AG04449 (cell line): ENCODE data around the gene EPAS1.

ENCODE experiments used
- CTCF ChIA-PET: fragments of 350-600 bp; formaldehyde crosslinking; extraction: SDS; loops from one replicate; lab custom pipeline; 2021; ENCODE audit warnings: antibody characterized with exemption; lab: Yijun Ruan, JAX
- POLR2A ChIA-PET: fragments of 400-600, 350-600 bp; formaldehyde crosslinking; extraction: SDS; loops from one replicate; lab custom pipeline; 2020; ENCODE audit warnings: antibody characterized with exemption, inconsistent platforms; lab: Yijun Ruan, JAX
- DNase-seq: peaks from one replicate; pipeline ENCODE4 v3.0.0-alpha.2; 2010; ENCODE audit warnings: low read depth, low spot score
- H3K4me3 ChIP-seq: 2 replicates; pipeline ENCODE4 v1.5.1; 2011; ENCODE audit warnings: low read depth, mild to moderate bottlenecking, control low read depth, low read length
- CTCF ChIP-seq: IDR thresholded peaks from one replicate; pipeline ENCODE4 v1.5.1; 2011; ENCODE audit warnings: mild to moderate bottlenecking, moderate library complexity, low read length, control low read depth, inconsistent platforms; ENCODE audit not compliant: insufficient read depth; ENCODE audit errors: missing control alignments

The EPAS1 gene

GRCh38 chr2:46328829-46329228 is 31.6 kb downstream of the EPAS1 start:
- CTCF ChIA-PET: interaction anchor here (1.8 to 2.5 kb wide), 2 partner anchors 11 to 266 kb away, joined by 8 to 14 read pairs; no protein-coding TSS in a partner anchor
- no peak for DNase-seq
- TF ChIP-seq CTCF: no peak
- H3K4me3 ChIP-seq: no peak overlapping the region
- POLR2A ChIA-PET: no interaction called here

GRCh38 chr2:46329340-46329739 is 32.1 kb downstream of the EPAS1 start:
- no peak overlapping the region for H3K4me3 ChIP-seq
- ChIA-PET CTCF (interaction anchor here (1.0 to 1.8 kb wide), 2 partner anchors 35 to 267 kb away, joined by 3 to 8 read pairs; no protein-coding TSS in a partner anchor), POLR2A (interaction anchor here (0.6 to 1.6 kb wide), 3 partner anchors 19 to 32 kb away, joined by 3 to 8 read pairs (median 4); partner anchors contain the start of gene EPAS1)
- TF ChIP-seq CTCF: no peak
- DNase-seq: no peak

- peak overlapping the region; percentile 12 for H3K4me3 ChIP-seq
- CTCF ChIA-PET: interaction anchor here (0.9 to 1.8 kb wide), 3 partner anchors 36 to 562 kb away, joined by 3 to 8 read pairs (median 3); no protein-coding TSS in a partner anchor
- DNase-seq: peak; percentile 93
- TF ChIP-seq CTCF: no peak
- POLR2A ChIA-PET: interaction anchor here (0.6 to 1.6 kb wide), 3 partner anchors 20 to 33 kb away, joined by 3 to 8 read pairs (median 4); partner anchors contain the start of gene EPAS1
These were observed 32.9 kb downstream of the EPAS1 start for GRCh38 chr2:46329803-46330775.

GRCh38 chr2:46331109-46331766 is 34.0 kb downstream of the EPAS1 start:
- no peak for DNase-seq
- no peak overlapping the region for H3K4me3 ChIP-seq
- ChIA-PET CTCF (interaction anchor here (1.0 to 1.1 kb wide), 2 partner anchors 35 to 268 kb away, joined by 3 to 4 read pairs; no protein-coding TSS in a partner anchor), POLR2A (no interaction called here)
- peak; percentile 0 for TF ChIP-seq CTCF

- no peak overlapping the region for H3K4me3 ChIP-seq
- no peak for DNase-seq
- POLR2A ChIA-PET: no interaction called here
- TF ChIP-seq CTCF: no peak
- CTCF ChIA-PET: interaction anchor here (0.9 kb wide), 1 partner anchor 15 kb away, joined by 3 read pairs; no protein-coding TSS in a partner anchor
These were observed 35.6 kb downstream of the EPAS1 start for GRCh38 chr2:46332686-46333281.
